Mucosa of stomach (tissue), 1 donor: ENCODE data around the gene GALE.
A peak's percentile ranks its signal among the peaks of the same experiment; 100 is the strongest.

Source experiments
- H3K27me3 ChIP-seq: one replicate; pipeline ENCODE4 v1.7.0; 2013; ENCODE audit warnings: mild to moderate bottlenecking, low read length; ENCODE audit not compliant: control insufficient read depth, insufficient read depth
- H3K36me3 ChIP-seq: one replicate; pipeline ENCODE4 v1.7.0; 2013; ENCODE audit warnings: low read length; ENCODE audit not compliant: control insufficient read depth, insufficient read depth
- H3K4me1 ChIP-seq: one replicate; pipeline ENCODE4 v1.7.0; 2013; ENCODE audit warnings: mild to moderate bottlenecking, low read length; ENCODE audit not compliant: control insufficient read depth, insufficient read depth
- H3K4me3 ChIP-seq: one replicate; pipeline ENCODE4 v1.7.0; 2013; ENCODE audit warnings: low read length
- H3K9ac ChIP-seq: one replicate; pipeline ENCODE4 v1.7.0; 2013; ENCODE audit warnings: mild to moderate bottlenecking, low read length, moderate library complexity
- H3K9me3 ChIP-seq: one replicate; pipeline ENCODE4 v1.7.0; 2013; ENCODE audit warnings: mild to moderate bottlenecking, low read length, moderate library complexity; ENCODE audit not compliant: control insufficient read depth
- donor health status: Pancreatic carcinoma.

The GALE gene

DNA sequence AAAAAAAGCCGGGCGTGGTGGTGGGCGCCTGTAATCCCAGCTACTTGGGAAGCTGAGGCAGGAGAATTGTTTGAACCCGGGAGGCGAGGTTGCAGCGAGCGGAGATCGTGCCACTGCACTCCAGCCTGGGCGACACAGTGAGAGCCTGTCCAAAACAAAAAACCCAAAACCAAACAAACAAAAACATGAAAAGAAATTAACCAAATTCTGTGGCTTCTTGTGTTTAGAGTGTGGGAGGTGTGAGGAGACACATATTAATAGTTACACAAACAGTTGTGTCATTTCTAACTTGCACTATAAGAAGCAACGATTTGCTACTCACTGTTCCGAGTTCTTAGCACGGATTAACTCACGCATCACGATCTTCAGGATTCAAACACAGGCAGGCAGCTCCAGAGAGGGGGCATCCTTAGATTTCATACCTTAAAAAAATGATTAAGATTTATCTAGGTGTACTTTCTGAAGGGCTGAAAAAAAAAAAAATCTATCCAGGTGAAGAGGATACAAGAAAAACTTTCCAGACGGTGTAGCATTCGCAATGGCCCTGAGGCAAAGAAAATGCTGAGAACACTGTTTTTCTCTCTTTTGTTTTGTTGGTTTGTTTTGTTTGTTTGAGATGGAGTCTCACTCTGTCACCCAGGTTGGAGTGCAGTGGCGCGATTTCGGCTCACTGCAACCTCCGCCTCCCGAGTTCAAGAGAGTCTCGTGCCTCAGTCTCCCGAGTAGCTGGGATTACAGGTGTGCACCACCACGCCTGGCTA lies 25.4 kb upstream of the GALE start:
- Histone ChIP-seq H3K36me3 (no peaks in the 10 kb centered on the region), H3K4me1 (peaks cover 11% of the 10 kb centered on the region), H3K27me3 (no peaks in the 10 kb centered on the region), H3K9ac (peak overlapping the region; percentile 100), H3K9me3 (no peaks in the 10 kb centered on the region), H3K4me3 (peak overlapping the region; percentile 99)

DNA sequence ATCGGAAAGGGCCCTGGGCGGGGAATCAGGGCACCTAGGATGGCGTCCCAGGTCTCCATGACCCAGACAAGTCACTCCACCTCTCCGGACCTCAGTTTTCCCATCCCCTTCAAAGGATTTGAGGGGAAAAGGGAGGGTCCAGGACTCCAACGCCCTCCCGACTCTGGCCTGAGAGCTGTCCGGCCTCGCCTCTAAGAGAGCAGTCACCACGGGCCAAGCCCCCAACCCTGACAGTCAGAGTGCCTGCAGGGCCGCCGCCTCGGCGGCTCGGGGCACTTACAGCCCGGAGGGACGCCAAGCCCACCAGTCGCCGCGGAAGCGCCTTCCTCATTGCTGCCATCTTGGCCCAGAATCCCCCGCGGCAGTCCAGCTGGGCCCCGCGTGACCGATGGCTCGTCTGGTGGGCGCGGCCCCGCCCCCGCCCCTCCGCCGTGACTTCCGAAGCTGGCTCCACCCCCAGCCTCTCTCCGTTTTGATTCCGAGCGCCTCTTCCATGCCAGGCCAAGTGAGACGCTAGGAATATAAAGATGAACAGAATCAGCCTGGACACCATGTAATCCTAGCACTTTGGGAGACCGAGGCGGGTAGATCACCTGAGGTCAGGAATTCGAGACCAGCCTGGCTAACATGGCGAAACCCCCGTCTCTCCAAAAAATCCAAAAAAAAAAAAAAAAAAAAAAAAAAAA lies 24.7 kb upstream of the GALE start, which contains the start of gene HMGCL:
TSS of gene HMGCL (minus strand) at position 354 of the 686 bp plus-strand sequence. CDS start at position 340, 14 bp downstream.
- peak within 1 kb of the TSS; percentile 99 for H3K4me3 ChIP-seq
- H3K4me1 ChIP-seq, result peaks cover 11% of the 10 kb centered on the region
- H3K9ac ChIP-seq, result peak within 1 kb of the TSS; percentile 100
- H3K9me3 ChIP-seq, result no peaks in the 10 kb centered on the region
- no peaks in the 10 kb centered on the region for H3K36me3 ChIP-seq
- no peaks in the 10 kb centered on the region for H3K27me3 ChIP-seq

DNA sequence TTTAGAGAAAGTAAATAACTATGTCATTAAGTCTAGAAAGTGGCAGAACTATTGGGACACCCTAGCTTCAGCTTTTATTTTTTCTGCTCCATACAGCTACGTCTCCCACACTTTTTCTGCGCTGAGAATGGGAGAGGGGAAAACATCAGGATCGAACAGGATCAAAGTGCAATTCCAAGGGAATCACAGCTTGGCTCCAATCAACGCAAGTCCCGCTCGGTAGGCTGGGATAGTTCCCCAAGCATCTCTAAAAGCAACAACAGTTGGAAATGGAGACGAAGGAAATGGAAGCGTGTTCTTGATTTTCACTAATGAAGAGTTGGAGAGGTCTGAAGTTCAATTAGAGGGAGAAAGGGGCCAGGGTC lies 24.1 kb upstream of the GALE start:
- H3K36me3 ChIP-seq, result no peaks in the 10 kb centered on the region
- H3K4me1 ChIP-seq, result peaks cover 11% of the 10 kb centered on the region
- H3K27me3 ChIP-seq, result no peaks in the 10 kb centered on the region
- peak overlapping the region; percentile 99 for H3K4me3 ChIP-seq
- H3K9ac ChIP-seq, result peak overlapping the region; percentile 100
- no peaks in the 10 kb centered on the region for H3K9me3 ChIP-seq

DNA sequence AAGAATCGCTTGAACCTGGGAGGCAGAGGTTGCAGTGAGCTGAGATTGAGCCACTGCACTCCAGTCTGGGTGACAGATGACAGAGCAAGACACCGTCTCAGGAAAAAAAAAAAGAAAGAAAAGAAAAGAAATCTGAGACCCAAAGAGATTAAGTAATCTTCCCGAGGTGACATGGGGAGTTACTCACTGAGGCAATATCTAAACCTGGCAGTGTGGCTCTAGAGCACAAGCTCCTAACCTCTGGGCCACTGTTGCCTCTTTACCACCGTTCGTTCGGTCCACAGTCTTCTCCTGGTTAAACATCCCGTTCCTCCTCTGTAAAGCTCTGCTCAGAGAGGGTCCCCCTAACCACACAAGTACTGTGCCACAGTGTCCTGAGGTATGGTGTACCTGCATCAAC lies 23.2 kb upstream of the GALE start:
- Histone ChIP-seq H3K4me3 (no peak overlapping the region), H3K9ac (no peak overlapping the region), H3K27me3 (no peaks in the 10 kb centered on the region), H3K36me3 (no peaks in the 10 kb centered on the region), H3K4me1 (peaks cover 11% of the 10 kb centered on the region), H3K9me3 (no peaks in the 10 kb centered on the region)

DNA sequence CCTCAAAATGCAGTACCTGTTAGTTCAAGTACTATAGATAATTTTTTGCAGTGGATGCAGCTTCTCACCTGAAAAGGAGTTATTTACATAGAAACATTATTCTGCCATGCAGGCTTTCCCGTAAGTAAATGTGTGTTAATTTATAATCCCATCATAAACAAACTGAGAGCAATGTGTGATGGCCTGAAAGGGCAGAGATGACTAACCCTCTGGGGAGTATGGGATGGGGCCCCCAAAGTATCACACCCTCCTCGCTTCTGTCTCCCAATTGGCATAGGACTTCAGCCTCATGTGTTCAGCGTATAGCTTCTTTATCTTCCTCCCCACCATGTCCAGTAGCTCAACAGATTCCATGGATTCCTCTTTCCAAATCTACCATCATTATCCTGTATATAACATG lies 17.1 kb upstream of the GALE start:
- Histone ChIP-seq H3K9me3 (no peaks in the 10 kb centered on the region), H3K27me3 (no peaks in the 10 kb centered on the region), H3K4me3 (no peak overlapping the region), H3K36me3 (no peaks in the 10 kb centered on the region), H3K9ac (no peak overlapping the region), H3K4me1 (no peaks in the 10 kb centered on the region)

DNA sequence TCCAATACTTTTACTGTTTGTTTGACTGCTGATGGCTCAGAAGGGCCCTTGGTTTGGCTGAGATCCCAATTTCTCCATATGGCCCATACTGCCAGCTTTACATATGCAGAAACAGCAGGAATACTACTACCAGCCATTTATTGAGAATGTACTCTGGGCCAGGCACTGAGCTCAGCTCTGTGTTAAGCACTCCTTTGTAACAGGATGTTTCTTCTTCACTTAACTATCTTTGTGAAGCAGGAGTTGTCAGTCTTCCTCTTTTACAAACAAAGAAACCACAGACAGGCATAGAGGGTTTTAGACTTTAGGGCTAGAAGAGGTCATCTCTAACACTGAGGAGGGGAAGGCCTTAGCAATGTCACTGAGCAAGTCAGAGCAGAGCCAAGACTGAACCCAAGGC lies 16.4 kb upstream of the GALE start:
- no peak overlapping the region for H3K4me3 ChIP-seq
- H3K9ac ChIP-seq, result no peak overlapping the region
- H3K36me3 ChIP-seq, result no peaks in the 10 kb centered on the region
- no peaks in the 10 kb centered on the region for H3K4me1 ChIP-seq
- no peaks in the 10 kb centered on the region for H3K27me3 ChIP-seq
- no peaks in the 10 kb centered on the region for H3K9me3 ChIP-seq

DNA sequence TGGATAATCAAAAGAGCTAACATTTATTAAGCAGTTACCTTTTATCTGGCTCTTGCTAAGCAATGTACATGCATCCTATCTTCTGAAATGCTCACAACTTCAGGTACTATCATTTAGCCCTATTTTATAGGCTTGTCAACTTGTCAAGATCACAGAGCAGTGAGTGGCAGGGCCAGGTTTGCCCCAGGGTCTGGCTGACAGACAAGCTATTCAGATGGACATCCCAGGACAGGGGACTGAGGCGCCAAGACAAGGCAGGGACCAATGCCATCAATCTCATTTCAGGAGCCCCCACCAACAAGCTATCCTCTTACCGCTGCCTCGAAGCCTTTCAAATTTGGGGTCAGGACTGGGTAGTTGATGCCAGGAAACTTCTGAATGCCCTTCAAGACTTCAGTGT lies 15.8 kb upstream of the GALE start:
- Histone ChIP-seq H3K9ac (no peak overlapping the region), H3K4me1 (peaks cover 3% of the 10 kb centered on the region), H3K4me3 (no peak overlapping the region), H3K36me3 (no peaks in the 10 kb centered on the region), H3K27me3 (no peaks in the 10 kb centered on the region), H3K9me3 (no peaks in the 10 kb centered on the region)

DNA sequence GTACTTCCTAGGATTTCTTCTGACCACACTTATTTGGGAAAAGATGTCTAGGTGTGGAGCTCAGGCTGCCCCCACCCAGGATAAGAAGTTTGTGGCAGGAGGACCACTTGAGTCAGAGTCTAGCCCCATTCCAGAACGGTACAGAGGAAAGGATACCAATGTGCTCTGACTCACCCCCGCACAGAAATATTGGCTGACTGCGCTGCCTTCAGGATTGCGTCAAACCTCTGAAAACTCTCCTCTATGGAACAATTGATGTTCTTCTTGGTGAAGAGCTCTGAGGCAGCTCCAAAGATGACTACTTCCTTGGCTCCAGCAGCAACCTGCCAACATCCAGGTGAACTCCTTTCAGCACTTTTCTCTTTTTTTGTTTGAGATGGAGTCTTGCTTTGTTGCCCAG lies 13.5 kb upstream of the GALE start:
- H3K4me1 ChIP-seq, result peaks cover 20% of the 10 kb centered on the region
- no peaks in the 10 kb centered on the region for H3K9me3 ChIP-seq
- H3K4me3 ChIP-seq, result no peak overlapping the region
- no peaks in the 10 kb centered on the region for H3K36me3 ChIP-seq
- H3K27me3 ChIP-seq, result no peaks in the 10 kb centered on the region
- no peak overlapping the region for H3K9ac ChIP-seq

DNA sequence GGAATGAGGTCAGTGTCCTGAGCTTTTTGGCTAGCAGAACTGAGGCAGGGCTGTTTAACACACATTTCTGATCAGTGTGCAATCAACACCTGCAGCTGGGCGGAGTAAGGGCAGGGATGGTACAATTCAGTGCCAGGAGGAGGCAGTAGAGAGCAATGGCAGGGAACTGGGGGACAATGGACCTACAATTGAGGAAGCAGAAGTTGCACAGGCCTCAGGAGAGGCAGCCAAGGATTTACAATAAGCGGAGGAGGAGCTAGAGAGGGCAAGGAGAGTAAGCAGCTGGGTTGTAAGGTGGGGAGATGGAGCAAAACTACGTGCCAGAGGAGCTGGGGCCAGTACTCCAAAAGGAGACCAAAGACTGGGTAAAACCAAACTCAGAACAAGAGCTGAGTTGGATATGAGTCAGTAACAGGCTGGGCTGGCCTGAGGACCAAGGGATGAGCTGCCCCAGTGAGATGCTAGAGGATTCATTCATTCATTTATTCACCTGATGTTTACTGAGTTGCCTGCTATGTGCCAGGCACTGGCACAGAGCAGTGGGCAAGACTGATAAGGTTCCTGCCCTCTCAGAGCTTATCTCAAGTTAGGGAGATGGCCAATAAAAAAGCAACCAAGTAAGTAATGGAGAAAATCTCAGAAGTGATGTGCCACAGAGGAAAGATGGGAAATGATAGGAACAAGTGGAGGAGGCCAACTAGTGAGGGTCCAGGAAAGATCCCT lies 10.4 kb upstream of the GALE start:
- Histone ChIP-seq H3K9me3 (no peaks in the 10 kb centered on the region), H3K27me3 (no peaks in the 10 kb centered on the region), H3K36me3 (peaks cover 4% of the 10 kb centered on the region), H3K4me3 (no peak overlapping the region), H3K4me1 (peaks cover 20% of the 10 kb centered on the region), H3K9ac (no peak overlapping the region)

DNA sequence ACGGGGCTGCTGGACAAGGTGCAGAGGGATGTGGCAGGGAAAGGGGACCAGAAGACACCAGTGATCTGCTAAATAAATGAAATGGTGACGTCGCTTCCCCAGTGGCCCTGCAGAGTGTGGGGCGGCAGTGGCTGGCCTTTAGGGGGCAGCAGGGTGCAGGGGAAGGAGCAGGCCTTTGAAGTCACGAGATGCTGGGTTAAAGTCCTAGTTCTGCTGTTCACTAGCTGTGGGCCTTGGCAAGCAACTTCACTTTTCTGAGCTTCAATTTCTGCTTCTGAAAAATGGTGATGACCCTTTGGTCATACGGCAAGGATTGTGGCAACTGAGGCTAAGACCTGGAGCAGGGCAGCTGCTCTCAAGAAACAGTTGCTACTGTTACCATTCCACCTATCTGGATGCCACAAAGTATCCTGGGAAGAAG lies 9.2 kb upstream of the GALE start:
- Histone ChIP-seq H3K4me3 (no peak overlapping the region), H3K4me1 (peaks cover 20% of the 10 kb centered on the region), H3K27me3 (no peaks in the 10 kb centered on the region), H3K36me3 (peaks cover 4% of the 10 kb centered on the region), H3K9ac (no peak overlapping the region), H3K9me3 (no peaks in the 10 kb centered on the region)

DNA sequence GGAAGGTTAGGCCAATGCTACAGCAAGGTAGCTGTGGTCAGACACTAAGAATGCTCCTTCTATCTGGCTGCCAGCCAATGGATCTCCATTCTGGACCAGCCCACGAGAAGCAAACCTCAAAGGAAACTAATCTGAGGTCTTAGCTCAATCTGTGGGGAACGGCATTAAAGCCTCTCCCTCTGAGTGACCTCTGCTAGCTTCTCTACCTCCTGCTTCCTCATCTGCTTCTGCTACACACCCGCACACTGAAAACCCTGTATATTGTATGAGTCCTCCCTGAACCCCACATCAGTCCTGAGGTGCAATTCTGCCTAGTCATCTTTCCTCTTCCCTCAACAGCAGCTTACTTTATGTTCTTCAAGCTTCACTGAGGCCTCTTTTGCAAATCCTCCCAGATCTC lies 6.9 kb upstream of the GALE start:
- Histone ChIP-seq H3K9me3 (no peaks in the 10 kb centered on the region), H3K36me3 (peaks cover 9% of the 10 kb centered on the region), H3K4me1 (peaks cover 20% of the 10 kb centered on the region), H3K9ac (no peak overlapping the region), H3K4me3 (no peak overlapping the region), H3K27me3 (no peaks in the 10 kb centered on the region)

DNA sequence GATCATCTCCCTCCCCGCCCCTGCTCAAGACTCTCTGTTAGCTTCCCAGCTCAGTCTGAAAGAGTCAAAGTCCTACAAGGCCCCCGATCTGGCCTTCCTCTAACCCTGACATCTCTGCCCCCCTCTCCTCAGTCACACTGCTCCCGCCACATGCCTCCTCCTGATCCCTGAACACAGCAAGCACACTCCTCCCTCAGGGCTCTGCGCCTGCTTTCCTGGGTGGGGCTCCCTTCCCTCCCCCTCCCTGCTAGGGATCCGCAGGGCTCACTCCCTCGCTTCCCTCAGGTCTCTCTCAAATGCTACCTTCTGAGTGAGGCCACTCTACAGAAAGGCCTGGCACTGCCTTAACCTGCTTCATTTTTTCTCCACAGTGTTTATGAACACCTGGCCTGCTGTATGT lies 5.7 kb upstream of the GALE start:
- Histone ChIP-seq H3K9ac (no peak overlapping the region), H3K9me3 (no peaks in the 10 kb centered on the region), H3K4me1 (peaks cover 23% of the 10 kb centered on the region), H3K36me3 (peaks cover 9% of the 10 kb centered on the region), H3K4me3 (no peak overlapping the region), H3K27me3 (no peaks in the 10 kb centered on the region)
